Mammary epithelial cell (primary cell): ENCODE data around the gene NID2.

Experiments used
- EZH2 ChIP-seq: IDR thresholded peaks from 2 replicates; pipeline ENCODE4 v1.6.1; 2012; ENCODE audit warnings: low read length, inconsistent platforms, borderline replicate concordance
- TF ChIP-seq, protein P1 (sequence below), 2 donors: IDR thresholded peaks in 1 of 2; conservative IDR thresholded peaks in 1 of 2; 2 replicates each; pipeline ENCODE4 v1.5.1; 2011 to 2012; ENCODE audit warnings: inconsistent platforms in 2 of 2, low read length in 2 of 2, mild to moderate bottlenecking in 2 of 2, control low read depth in 1 of 2, low read depth in 1 of 2; ENCODE audit not compliant: insufficient read depth in 1 of 2; ENCODE audit errors: extremely low read depth in 1 of 2

DNA sequence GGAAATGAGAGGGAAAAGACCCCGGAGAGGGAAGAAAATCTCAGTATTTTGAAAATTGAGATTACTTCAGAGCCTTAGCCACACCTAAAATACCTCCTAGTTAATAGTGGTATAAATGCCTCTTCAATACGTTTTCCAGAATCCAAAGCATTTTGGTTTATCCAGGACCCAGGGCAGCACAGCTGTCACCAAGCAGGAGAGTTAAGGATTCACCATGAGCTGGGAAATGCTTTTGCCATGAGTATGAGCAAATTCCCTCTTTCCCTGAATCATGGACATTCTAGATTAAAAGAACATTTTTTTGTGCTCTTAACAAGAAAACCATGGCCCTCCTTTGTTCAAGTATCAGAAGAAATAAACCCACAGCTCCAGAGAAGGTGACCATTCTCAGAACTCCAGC, 101.3 kb downstream of the NID2 start:
- TF ChIP-seq, protein P1, sequence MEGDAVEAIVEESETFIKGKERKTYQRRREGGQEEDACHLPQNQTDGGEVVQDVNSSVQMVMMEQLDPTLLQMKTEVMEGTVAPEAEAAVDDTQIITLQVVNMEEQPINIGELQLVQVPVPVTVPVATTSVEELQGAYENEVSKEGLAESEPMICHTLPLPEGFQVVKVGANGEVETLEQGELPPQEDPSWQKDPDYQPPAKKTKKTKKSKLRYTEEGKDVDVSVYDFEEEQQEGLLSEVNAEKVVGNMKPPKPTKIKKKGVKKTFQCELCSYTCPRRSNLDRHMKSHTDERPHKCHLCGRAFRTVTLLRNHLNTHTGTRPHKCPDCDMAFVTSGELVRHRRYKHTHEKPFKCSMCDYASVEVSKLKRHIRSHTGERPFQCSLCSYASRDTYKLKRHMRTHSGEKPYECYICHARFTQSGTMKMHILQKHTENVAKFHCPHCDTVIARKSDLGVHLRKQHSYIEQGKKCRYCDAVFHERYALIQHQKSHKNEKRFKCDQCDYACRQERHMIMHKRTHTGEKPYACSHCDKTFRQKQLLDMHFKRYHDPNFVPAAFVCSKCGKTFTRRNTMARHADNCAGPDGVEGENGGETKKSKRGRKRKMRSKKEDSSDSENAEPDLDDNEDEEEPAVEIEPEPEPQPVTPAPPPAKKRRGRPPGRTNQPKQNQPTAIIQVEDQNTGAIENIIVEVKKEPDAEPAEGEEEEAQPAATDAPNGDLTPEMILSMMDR (conservative IDR thresholded peaks at IDR 0.05 in 1 of 2, IDR thresholded peaks at IDR 0.05 in 1 of 2; ENCODE audit: extremely low read depth in 1 of 2, insufficient read depth in 1 of 2, low read depth in 1 of 2, low read length in 2 of 2) = no peak
- TF ChIP-seq EZH2 = no peak
